Activated CD4-positive, alpha-beta T cell treated with anti-CD3 and anti-CD28 coated beads for 24 hours (primary cell): Measurements from ENCODE around the gene CADM4.

Experiments used
- DNase-seq, 2 donors: peaks; one replicate each; pipeline ENCODE4 v3.0.0-alpha.2; 2020; ENCODE audit warnings: low read depth in 2 of 2

Gene CADM4

DNA sequence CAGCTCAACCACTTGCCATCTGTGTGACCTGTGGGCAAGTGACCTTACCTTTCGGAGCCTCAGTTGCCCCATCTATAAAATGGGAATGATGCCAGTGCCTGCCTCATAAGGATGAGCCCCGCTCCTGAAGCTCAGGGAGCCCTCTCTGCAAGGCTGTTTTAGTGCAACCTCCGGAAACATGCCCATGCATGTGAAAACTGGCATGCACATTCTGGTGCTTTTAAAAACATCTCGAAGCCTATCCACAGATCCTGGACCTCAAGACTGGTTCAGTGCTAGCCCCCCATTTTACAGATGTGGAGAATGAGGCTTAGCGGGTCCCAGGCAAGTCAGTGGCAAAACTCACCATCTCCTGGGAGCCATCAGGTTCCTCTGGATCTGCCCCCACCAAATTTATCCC is 5.6 kb downstream of the CADM4 start:
- no peak for DNase-seq

DNA sequence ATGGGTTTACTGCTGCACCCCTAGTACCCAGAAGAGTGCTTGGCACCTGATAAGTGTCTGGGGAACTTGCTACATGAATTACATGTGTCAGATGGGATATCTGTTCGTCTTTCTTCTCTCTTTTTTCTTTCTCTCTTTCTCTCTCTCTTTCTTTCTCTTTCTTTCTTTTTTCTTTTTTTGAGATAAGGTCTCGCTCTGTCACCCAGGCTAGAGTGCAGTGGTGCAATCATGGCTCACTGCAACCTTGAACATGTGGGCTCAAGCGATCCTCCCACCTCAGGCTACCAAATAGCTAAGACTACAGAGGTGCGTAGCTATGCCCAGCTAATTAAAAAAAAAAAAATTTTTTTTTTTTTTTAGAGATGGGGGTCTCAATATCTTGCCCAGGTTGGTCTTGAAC is 6.1 kb downstream of the CADM4 start:
- no peak for DNase-seq

DNA sequence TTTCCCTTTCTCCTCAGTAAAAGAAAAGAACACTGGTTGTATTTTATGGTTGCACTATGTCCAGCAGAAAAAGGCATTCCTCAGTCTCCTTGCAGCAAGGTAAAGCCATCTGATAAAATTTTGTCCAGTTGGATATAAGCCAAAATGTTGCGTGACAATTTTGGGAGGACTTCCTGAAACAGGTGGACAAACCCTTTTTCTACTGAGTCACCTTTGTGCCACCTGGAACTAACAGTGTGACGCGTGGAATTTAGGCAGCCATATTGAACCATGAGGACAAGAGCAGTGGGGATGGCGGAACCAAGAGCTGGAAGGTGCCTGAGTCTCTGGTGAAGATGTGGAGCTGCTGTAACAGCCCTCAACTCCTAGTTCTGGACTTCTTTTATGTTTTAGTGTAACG is 8.2 kb downstream of the CADM4 start:
- DNase-seq, result no peak

DNA sequence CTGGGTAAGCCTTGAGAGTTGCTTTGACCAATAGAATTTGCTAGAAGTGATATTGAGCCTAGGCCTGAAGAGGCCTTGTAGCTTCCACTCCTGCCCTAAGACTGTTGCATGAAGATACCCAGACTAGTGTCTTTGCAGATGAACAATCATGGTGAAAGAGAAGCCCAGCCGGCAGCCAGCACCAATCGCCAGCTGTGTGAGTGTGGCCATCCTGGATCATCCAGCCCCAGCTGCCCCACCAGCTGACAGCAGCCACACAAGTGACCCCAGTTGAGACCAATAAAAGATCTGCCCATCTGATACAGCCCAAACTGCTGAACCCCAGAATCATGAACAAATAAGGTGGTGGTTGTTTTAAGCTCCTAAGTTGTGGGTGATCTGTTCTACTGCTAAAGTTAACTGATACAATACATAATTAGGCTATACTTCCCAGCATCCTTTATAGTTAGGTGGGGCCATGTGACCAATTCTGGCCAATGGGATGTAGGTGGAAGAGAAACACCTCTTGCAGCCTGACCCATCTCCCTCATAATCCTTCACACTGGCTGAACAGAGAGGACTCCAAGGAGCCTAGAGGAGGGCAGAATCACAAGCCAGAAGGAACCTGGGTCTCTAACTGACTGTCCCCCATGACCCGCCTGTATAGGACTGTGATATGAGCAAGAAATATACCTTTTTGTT is 10.9 kb downstream of the CADM4 start:
- no peak for DNase-seq

DNA sequence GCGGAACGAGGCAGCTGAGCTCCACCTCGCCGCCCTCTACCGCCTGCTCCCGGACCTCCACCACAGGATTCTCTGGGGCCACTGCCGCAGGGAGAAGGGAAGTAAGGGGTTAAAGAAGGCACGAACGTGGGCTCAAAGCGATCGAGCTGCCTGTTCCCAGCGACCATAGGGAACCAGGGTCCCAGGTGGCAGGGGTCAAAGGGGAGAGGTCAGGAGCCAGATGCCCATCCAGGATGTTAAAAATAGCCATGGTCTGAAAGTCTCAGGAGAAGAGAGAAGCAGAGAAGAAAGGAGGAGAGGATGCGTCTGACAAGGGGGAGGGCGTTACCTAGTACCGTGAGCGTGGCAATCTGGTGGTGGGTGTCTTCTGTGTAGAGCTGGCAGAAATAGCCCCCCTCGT is 12.8 kb downstream of the CADM4 start:
- DNase-seq, result no peak

DNA sequence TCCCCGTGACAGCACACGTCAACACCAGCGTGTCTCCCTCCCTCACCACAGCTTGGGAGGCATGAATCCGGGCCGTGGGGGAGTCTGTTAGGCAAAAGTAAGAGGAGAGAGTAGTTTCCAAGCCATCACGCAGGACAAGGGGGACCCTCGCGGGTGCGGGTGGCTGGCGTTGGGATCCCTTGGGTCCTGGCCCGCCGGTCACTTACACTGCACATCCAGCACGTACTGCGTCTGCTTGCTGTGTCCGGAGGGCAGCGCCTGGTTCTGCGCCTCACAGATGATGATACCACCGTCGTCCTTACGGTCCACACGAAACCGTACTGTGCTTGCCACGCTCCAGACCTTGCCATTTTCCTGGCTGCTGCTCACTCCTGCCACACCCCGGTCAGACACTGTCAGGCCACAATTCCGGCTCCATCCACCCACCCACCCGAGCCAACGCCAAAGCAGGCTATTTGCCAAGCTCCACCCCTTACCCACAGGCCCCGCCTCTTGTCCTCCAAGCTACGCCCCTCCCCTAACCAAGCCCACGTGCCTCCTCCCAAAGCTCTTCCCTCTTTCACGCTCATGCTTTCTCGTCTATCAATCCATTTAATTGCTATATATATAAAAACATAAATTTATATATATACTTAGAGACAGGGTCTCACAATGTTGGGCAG is 13.6 kb downstream of the CADM4 start:
- no peak for DNase-seq

DNA sequence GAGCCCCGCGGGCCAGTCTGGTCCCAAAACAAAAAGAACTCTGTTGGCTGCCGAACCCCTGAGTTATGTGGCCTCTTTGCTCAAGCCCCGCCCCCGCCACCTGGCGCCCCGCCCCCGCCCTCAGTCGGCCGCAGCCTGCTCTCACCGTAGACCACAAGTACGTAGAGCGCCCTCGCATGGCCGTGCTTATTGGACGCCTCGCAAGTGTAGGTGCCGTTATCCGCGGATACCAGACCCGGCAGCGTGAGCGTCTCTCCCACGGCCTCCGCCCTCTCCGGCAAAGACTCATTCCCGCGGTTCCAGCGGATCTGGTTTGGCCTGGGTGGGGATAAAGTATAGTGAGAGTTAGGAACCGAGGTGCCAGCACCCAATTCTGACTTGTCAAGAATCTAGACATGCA is 14.7 kb downstream of the CADM4 start:
- peak; percentile 77 to 86 for DNase-seq

DNA sequence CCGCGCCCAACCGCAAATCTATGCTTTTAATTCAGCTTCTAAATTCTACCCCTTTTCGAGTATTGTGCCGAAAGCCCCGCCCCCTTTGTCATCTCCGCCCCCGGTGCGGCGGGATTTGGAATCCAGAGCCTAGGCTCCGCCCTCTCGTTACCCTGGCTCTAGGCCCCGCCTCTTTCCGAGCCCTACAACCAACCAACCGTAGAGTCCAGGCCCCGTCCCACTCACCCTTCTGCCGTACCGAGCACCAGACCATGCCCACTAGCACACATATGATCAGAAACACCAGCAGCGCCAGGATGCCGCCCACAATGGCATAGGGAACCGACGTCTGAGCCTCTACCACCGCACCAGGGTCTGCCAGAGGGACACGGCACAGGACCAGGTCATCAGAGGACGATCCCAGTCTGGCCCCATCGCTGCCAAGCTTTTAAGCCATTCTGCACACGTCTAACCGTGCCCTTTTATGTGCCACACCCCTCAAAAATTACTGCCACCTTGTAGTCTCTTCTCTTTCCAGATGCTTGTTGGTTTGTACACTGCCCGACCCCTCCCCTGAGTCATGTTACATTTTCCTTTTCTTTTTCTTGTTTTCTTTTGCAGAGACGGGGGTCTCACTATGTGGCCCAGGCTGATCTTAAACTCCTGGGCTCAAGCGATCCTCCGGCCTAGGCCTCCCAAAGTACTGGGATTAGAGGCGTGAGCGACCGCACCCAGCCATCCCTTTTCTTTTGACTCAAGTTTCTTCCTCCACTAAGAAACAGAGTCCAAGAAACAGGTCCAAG is 15.6 kb downstream of the CADM4 start:
- DNase-seq, result peak in 1 of 2 donors; percentile 10

DNA sequence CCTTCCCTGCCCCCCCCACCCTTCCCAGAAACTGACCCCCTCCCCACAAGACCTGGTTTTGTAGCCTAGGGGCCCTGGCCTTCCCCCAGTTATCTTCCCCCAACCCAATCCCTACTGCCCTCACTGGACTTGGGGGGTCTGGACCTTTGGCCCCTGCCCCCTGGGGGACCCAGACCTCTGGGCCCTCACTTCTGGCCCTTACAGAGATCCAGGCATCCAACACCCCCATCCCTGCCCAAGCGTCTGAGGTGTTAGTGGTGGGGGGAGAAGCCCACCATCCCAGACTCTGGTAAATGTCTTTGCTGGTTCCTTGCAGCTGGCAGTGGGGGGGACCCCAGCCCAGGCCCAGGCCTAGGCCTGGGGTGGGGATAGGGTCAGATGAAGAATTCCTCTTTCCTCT is 16.7 kb downstream of the CADM4 start:
- DNase-seq, result no peak

DNA sequence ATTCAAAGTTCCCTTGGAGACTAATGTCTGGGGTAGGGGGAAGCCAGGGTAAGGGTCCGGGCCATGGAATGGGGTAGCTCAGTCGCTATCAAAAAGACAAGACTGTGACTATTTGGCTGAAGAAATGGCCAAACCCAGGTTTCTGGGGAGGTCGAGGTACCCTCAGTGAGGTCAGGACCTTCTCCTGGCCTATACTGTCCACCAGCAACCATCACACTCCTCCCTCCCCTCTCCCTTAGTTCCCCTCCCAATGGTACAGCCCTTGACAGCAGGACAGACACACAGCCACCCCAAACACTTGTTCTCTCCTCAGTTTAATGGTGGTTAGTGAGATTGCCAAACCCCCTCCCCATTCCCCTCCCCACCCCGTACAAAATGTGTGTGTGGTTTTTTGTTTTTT is 17.6 kb downstream of the CADM4 start:
- DNase-seq, result no peak

DNA sequence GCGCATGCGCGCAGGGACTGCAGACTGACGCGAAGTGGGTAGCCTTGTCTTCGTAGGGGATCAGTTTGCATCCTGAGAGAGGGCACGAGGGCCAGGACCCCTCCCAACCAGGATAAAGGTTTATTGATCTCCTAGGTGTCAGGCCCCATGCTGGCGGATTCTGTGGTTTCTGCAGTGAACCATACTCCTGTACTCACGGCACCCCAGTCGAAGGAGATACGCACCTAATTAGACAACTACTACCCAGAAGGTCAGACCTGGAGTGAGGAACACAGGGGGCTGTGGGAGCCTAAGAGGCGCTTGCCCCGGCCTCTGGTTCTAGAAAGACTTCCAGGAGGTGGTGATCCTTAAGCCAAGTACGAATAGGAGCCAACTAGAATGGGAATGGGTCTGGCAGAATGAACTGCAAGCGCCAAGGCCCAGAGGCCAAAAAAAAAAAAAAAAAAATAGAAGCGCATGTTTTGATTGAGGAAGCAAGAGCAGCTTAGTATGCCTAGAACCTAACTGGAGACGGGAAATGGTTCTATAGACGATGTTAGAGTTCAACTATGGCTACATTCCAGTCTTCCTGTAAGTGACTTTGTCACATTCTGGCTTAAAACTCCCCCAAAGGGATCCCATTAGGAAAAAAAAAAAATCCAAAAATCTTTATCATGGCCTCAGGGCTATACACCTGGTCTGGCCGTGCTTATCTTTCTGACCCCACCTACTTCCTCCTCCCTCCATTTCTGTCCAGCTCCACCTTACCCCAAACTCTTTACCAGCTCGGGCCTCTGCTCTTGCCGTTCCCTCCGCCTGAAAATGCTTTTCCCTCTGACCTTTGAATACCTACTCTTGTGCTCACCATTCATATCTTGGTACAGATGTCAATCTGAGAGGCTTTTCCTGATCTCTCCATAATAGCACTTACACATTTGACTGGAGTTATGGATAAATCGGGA is 19.3 kb downstream of the CADM4 start:
- DNase-seq, result peak; percentile 75 to 83

DNA sequence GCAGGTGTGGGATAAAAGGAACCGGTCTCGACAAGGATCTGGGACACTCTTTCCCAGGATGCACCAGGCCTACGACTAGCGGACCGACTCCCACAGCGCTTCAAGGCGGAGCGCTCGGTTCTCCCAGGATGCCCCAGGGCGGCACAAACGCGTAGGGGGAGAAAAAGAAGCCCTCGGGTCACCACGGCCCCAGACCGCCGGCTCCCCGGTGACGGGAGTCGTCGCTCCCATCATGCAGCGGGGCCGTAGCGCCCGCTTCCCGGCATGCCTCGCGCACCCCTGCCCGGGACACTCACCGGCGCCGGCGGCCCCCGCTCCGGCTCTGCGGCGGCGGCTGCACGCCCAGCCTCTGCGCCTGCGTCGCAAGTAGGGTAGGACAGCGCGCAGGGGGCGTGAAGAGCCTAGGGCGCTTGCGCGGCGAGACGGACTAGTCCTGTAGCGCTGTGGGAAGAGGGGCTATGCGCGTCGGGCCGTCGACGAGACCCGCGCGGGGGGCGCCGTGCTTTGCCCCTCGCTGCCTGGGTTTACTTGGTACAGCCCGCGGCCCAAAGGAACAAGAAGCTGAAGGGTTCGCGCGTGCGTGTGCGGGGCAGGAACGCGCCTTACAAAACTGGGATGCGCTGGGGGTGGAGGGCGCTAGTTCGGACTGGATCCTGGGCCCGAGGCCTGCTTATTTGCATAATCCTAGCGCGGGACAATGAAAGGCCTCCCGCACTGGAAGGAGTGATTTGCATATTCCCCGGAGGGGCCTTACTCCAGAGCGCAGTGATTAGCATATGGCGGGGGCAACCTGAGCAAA is 20.2 kb downstream of the CADM4 start, which contains the start of gene ZNF428:
Gene ZNF428, minus strand, starts transcription at position 368 of the 799 bp plus-strand sequence. CDS start 5,325 bp downstream, outside the sequence.
- peak; percentile 74 to 75 for DNase-seq

DNA sequence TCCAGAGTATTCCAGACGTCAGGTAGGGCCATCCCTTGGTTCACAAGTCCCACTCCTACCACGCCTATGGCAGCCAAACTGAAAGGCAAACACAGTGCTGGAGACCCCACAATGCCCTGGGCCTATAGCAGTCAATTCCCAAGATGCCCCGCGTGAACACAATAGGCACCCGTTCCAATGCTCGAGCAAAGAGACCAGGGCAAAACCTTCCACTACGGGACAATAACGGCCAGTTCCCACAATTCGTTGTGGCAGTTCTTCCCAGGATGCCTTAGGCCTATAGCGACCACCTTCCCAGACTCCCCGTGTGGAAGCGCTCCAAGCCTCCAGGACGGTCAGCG is 20.8 kb downstream of the CADM4 start:
- peak in 1 of 2 donors; percentile 44 for DNase-seq

DNA sequence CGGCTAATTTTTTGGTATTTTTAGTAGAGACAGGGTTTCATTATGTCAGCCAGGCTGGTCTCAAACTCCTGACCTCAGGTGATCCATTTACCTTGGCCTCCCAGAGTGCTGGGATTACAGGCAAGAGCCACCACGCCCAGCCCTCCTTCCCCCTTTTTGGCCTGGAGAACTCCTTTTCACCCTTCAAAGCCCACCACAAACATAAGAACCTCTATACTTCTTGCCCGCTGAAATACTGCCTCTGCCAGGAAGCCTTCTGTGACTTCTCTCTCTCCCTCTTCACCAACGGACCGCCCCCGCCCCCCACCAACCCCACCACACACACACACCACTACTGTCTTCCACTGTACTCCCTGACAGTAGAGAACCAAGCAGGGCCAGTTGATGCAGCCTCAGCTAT is 22.7 kb downstream of the CADM4 start:
- no peak for DNase-seq

DNA sequence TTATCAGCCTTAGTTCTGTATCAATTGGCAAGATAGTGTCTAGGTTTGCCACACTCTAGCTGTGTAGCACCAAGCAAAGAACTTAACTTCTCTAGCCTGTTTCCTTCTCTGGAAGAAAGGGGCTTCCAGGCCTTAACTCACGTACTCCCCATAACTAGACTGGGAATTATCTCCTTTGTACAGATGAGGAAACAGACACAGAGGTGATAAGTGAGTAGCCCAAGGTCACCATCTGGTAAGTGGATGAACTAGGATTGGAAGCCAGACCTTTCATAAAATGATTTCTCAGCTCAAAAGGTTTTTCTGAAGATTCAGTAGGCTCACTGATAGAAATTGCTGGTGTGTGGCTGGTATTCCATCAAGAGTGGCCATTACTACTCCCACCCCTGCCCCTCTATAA is 23.3 kb downstream of the CADM4 start:
- DNase-seq, result no peak

DNA sequence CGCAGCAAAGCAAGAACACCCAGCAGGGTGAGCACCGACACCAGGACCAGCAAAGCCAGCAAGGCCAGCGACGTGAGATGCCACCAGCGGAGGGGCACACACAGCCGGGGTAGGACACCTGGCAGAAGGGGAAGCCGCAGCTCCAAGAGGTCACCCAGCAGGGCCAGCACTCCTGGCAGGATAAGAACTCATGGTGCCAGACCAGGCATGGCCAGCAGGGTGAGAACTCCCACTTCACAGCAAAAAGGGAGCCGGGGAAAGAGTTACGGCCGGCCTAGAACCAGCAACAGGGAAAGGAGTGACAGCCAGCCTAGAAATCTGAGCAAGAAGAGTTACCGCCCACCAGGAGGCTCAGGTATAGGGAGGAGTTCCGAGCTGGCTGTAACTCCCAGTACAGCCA is 27.3 kb downstream of the CADM4 start:
- DNase-seq, result no peak

DNA sequence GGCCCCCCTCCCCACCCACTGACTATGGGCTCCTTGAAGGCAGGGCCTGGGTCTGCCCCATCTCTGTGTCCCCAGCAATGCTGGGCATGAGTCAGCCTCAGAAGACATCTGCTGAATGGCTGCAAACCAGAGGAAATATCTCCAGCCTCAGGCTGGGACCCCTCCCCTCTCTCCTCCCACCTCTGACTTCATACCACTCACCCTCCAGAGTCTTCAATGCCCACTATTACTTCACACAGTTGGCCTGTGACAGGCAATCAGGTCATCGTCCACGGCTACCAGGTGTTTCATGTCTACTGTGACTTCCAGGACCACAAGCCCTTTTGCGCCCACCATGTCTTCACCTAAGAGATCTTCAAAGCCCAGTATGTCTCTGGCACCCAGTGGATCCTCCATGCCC is 27.9 kb downstream of the CADM4 start, which contains the start of gene SRRM5:
Gene SRRM5, plus strand, starts transcription at position 301 of the 400 bp plus-strand sequence. Its CDS starts 34 bp downstream, at position 335.
- DNase-seq, result no peak

DNA sequence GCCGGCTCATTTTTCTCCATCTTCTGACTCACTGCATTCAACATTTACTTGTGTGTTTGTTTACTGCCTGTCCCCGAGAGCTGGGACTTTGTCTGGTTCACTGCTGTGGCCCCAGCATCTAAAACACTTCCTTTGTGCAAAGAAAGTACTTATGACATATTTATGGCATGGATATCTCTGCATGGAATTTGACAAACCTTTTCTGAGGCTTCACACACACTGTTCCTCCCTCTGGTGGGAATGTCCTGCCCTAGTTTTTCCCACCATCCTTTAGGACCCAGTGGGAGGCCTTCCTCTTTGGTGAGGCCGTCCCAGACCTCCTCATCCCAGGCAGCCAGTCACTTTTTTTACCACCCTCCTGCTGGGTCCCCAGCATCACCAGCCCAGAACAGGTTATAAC is 29.2 kb downstream of the CADM4 start:
- DNase-seq, result no peak

DNA sequence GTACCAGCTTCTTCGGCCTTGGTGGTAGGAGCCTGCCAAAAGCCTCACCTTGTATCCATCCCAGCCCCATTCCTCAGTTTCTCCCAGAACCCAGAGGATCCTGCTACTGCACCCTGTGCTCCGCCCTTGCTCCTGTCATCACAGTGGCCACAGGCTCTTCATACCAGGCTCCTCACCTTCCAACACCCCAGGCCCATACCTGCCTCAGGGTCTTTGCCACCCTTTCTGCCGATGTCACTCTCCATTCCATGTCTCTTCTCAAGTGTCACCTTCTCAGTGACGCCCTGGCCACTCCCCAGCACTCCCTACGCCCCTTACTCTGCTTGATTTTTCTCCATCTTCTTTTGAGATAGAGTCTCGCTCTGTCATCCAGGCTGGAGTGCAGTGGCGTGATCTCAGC is 29.8 kb downstream of the CADM4 start:
- no peak for DNase-seq

DNA sequence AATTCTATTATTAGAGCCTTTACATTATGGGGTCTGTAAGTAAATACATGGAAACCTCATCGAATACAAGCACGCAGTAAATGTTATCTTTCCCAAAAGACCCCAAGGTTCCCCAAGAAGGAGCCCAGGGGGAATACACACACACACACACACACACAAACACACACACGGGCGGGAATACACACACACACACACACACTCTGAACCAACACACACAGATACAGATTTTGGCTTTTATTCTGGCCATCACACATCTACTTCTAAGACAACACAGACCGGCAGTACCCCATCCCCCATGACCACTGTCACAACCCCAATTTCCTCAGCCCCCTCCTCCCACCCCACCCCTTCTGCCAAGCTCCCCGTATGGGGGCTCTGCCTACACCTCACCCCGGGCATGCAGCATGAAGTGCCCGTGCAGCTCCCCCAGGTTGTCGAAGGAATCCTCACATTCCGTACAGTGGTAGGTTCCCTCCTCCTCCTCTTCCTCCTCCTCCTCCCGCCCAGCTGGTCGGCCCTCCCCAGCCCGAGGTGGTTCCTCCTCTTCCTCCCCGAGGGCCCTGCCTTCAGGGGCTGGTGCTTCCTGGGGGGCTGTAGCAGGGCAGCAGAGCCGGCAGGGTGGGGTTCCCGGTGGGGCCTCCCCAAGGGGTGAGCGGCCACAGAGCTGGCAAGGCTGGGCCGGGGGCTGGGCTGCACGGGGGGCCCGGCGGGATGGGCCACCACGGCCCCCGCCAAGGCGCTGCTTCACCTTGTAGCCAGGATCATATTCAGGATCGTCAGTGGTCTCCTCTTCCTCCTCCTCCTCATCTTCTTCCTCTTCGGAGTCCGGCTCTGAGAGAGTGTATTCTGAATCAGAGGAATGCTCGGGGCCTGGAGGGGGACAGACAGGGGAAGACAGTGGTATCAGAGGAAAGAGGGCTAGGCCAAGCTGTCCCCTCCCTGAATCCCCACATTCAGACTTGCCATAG is 32.1 kb downstream of the CADM4 start:
- DNase-seq, result no peak
